Right cardiac atrium (tissue), 5 donors: ENCODE measurements around the gene RALGPS1. TPM values are rescaled to one million over a fixed set of nuclear protein-coding genes. Genes with fewer than 3 reads are reported as not detected.
A peak's percentile ranks its signal among the peaks of the same experiment; 100 is the strongest.

Source experiments
- ATAC-seq, 2 donors: fragments of 200-7000 bp; cut with Tn5 transposase; one replicate each; pipeline versions ENCODE4 v1.8.0 to v1.9.1; 2020; ENCODE audit warnings: moderate library complexity in 2 of 2, mild to moderate bottlenecking in 1 of 2
- DNase-seq, 3 donors: peaks; one replicate each; pipeline ENCODE4 v3.0.0-alpha.2; 2020
- H3K27ac ChIP-seq: one replicate; pipeline ENCODE4 v1.5.1; 2013; ENCODE audit warnings: mild to moderate bottlenecking, low read length, control low read depth, moderate library complexity
- H3K27me3 ChIP-seq: one replicate; pipeline ENCODE4 v1.6.1; 2013; ENCODE audit not compliant: control insufficient read depth, insufficient read depth
- H3K4me1 ChIP-seq: one replicate; pipeline ENCODE4 v1.6.1; 2013; ENCODE audit warnings: low read length; ENCODE audit not compliant: control insufficient read depth, insufficient read depth
- H3K4me3 ChIP-seq: one replicate; pipeline ENCODE4 v1.5.1; 2013; ENCODE audit warnings: low read length, control low read depth
- H3K9me3 ChIP-seq: one replicate; pipeline ENCODE4 v1.6.1; 2013; ENCODE audit warnings: low read length; ENCODE audit not compliant: control insufficient read depth
- WGBS: extraction: QIAGEN DNeasy Blood & Tissue Kit; methylation state at CpG from one replicate; pipeline ENCODE4 v1.1.7; 2013; 5-methylcytosine and 5-hydroxymethylcytosine counted together
- intact Hi-C, 4 donors: fragments of 100-400 bp; cut with DNase I; formaldehyde crosslinking; loops; one replicate each; pipeline versions ENCODE4 v1.11.0 to v1.14.0; 2022 to 2023
- polyA plus RNA-seq: library from polyadenylated mRNA; stranded (reverse); fragments of 200-250 nt; gene quantifications from one replicate; pipeline ENCODE4 v1.2.3, GENCODE V29; 2013
- total RNA-seq, 4 donors: library from RNA; stranded (reverse); fragmentation: NEBNext Ultra II Directional; extraction: Animal tissue kit (Norgen Biotek cat#: 25700); gene quantifications; one replicate each; pipeline ENCODE4 v1.2.1, GENCODE V29; 2021
- donor health status: healthy with polysubstance abuse.
- donor health status: DM: no; HTN: yes; CAD: no.
- donor health status: DM: no; HTN: no; CAD: no.
- donor health status: DM: no; HTN: yes; CAD: no; lungs with severe emphysema.
- donor health status: DM: yes; HTN: yes; CAD: no.

Gene RALGPS1
- total and polyA plus RNA-seq, 5 donors = 10.8 to 19.5 (median 16.3) TPM

DNA sequence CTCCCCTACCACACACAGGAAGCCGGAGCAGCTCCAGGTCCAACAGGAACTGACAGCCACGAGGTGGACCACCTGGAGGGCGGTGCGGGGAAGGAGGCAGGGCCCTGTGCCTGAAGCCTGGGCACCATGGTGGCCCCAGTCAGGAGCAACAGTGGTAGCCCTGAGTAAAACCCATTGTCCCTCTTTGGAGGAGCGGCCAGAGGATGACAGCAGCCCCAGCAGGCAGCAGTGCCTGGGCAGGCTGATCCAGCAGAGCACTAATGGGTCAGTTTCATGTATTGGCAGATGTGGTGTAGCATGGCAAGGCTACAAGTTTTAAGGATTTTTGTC, 302.3 kb downstream of the RALGPS1 start:
- Histone ChIP-seq H3K4me1 (no peaks in the 10 kb centered on the region), H3K9me3 (no peaks in the 10 kb centered on the region), H3K27ac (no peak overlapping the region), H3K27me3 (no peaks in the 10 kb centered on the region), H3K4me3 (no peak overlapping the region)
- no peak for DNase-seq
- intact Hi-C loops = loop anchor here in 2 of 4 donors (5.0 to 10.0 kb wide), 2 partner anchors 128 to 130 kb away; no protein-coding TSS in a partner anchor
- no peak for ATAC-seq
- 87% methylated on average over 5 of the region's 5 CpGs for WGBS

DNA sequence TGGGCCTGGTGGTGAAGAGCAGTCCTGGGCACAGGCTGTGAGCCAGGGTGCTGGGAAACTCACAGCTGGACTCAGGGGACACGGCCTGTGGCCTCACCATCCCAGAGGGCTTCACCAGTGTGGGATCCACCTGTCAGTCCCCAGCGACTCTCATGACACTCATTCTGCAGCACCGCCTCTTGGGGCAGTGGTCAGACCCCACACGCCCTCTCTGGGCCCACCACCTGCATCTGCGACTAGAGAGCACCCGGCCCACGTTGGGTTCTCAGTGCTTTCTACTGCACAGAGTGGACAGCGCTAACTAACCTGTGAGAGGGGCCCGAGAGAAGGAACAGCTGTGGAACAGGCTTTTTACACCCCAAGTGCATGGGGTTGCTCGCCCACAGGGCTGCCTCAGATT, 304.2 kb downstream of the RALGPS1 start:
- Histone ChIP-seq H3K4me3 (no peak overlapping the region), H3K27ac (no peak overlapping the region), H3K27me3 (no peaks in the 10 kb centered on the region), H3K4me1 (no peaks in the 10 kb centered on the region), H3K9me3 (no peaks in the 10 kb centered on the region)
- DNase-seq = no peak
- WGBS = 87% methylated on average over 10 of the region's 10 CpGs
- intact Hi-C loops = loop anchor here in 2 of 4 donors (5.0 to 10.0 kb wide), 2 partner anchors 126 to 128 kb away; no protein-coding TSS in a partner anchor
- ATAC-seq = no peak

DNA sequence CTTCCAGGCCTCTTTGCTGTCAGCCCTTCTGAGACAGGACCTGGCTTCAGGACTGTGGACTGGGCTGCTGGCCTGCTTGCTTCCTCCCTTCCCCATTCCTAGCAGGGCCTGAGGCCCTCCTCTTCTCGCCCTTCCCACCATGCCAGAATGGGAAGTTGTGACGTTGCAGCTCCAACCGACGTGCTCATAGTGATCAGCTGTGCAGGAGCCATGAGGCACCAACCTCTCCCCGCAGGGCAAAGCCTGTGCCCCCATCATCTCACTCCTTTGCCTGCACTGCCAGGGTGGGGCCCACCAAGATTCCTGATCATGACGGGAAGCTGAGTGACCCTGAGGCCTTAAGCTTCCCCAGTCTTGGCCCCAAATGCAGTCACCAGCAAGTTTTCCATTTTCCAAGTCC, 304.9 kb downstream of the RALGPS1 start:
- WGBS = 54% methylated on average over 6 of the region's 6 CpGs
- no peaks in the 10 kb centered on the region for H3K9me3 ChIP-seq
- no peak overlapping the region for H3K27ac ChIP-seq
- intact Hi-C loops = loop anchor here in 2 of 4 donors (5.0 to 10.0 kb wide), 2 partner anchors 125 to 128 kb away; no protein-coding TSS in a partner anchor
- no peaks in the 10 kb centered on the region for H3K4me1 ChIP-seq
- H3K27me3 ChIP-seq = no peaks in the 10 kb centered on the region
- no peak overlapping the region for H3K4me3 ChIP-seq
- peak; percentile 46 to 72 (median 71) for DNase-seq
- ATAC-seq = peak in 1 of 2 donors; percentile 3

DNA sequence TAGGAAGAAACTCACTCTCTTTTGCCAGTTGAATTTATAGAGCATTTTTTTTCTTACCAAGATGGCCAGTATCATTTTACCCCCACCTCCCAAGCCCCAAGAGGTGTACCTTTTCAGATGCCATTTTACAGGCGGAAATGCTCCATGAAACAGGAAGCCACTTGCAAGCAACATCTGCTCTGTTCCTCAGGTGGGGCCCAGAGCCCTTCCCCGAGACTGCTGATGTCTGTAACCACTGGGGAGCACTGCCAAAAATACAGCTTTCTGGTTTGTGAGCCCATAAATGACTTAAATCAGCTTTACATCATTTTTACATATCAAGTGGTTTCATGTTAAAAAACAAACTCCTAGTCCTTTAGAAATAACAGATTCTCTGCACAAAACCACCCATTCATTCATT, 307.1 kb downstream of the RALGPS1 start:
- 79% methylated on average over 2 of the region's 2 CpGs for WGBS
- H3K9me3 ChIP-seq = no peaks in the 10 kb centered on the region
- DNase-seq = no peak
- no peaks in the 10 kb centered on the region for H3K4me1 ChIP-seq
- no peak overlapping the region for H3K4me3 ChIP-seq
- intact Hi-C loops = loop anchor here in 2 of 4 donors (5.0 to 10.0 kb wide), 3 partner anchors 63 to 183 kb away; no protein-coding TSS in a partner anchor
- H3K27me3 ChIP-seq = no peaks in the 10 kb centered on the region
- ATAC-seq = no peak
- H3K27ac ChIP-seq = no peak overlapping the region

DNA sequence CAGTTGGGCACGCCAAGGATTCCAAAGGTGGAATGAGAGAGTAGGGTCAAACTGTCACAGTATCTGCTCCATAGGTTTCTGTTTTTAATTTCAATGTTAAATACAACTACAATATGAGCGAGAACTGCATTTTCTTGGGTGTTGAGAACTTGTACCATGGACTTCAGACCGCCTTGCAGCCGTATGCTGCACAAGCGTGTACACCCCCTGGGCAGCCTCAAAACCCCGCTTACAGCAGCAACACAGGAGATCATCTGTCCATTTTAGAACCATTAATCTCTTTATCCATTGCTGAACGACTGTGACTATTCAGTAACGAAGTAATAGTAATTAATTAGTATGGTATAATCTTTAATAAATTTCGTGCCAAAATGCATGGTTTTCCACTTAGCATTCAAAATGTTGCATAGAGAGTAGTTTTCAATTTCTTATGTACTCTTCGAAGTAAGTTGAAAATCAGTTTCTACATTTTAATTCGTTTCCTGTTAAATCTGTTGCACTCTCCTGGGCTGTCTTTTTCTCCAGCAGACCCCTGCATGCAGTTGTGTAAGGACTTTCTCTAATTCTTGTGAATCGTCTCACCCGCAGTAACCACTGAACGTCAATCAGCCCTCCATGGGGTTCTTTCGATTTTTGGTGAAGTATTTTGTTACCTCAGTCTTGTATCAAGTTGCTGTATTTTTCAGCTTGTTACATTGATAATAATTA, 308.0 kb downstream of the RALGPS1 start:
- Histone ChIP-seq H3K27ac (no peak overlapping the region), H3K4me3 (no peak overlapping the region), H3K27me3 (no peaks in the 10 kb centered on the region), H3K4me1 (no peaks in the 10 kb centered on the region), H3K9me3 (no peaks in the 10 kb centered on the region)
- ATAC-seq (no peak), DNase-seq (no peak)
- intact Hi-C loops = loop anchor here in 2 of 4 donors (5.0 to 10.0 kb wide), 3 partner anchors 62 to 182 kb away; no protein-coding TSS in a partner anchor
- 87% methylated on average over 15 of the region's 15 CpGs for WGBS

DNA sequence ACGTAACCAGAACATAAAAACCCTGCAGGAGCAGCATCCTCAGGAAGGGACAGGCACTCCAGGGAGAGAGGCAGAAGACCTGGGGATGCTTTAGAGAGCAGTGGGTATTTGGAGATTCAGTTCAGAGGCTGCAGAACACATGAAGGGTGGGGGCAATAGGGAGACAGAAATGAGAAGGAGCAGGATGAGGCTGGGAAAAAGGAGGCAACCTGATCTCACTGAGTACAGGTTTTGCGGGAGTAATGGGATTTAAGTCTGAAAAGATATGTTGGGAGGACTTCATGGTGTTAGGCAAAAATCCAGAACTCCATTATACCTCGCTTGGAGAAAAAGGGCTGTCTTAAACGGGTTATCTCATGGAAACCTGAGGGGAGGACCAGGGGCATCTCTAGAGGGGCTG, 308.7 kb downstream of the RALGPS1 start:
- Histone ChIP-seq H3K27ac (no peak overlapping the region), H3K27me3 (no peaks in the 10 kb centered on the region), H3K4me3 (no peak overlapping the region), H3K4me1 (no peaks in the 10 kb centered on the region), H3K9me3 (no peaks in the 10 kb centered on the region)
- 45% methylated on average over 4 of the region's 4 CpGs for WGBS
- no peak for ATAC-seq
- no peak for DNase-seq
- intact Hi-C loops = loop anchor here in 2 of 4 donors (5.0 to 10.0 kb wide), 3 partner anchors 62 to 182 kb away; no protein-coding TSS in a partner anchor

DNA sequence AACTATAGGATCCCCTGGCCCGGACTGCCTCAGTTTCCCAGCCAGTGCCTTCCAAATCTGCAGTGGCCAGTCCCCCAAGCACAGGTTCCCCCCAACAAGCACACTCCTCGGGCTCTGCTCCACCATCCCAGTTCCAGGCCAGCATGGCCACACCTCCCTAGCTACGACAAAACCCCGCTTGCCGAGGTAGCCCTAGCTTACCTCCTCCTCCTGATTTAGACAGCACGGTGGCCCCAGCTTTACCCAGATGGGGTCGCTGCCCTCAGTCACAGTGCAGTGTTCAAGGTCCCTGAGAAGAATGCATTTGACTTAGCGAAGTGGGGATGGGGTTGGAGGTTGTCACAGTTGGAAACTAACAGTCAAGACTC, 309.2 kb downstream of the RALGPS1 start:
- no peaks in the 10 kb centered on the region for H3K4me1 ChIP-seq
- H3K27me3 ChIP-seq = no peaks in the 10 kb centered on the region
- H3K9me3 ChIP-seq = no peaks in the 10 kb centered on the region
- peak overlapping the region; percentile 86 for H3K4me3 ChIP-seq
- intact Hi-C loops = loop anchor here in 2 of 4 donors (5.0 to 10.0 kb wide), 3 partner anchors 61 to 181 kb away; no protein-coding TSS in a partner anchor
- ATAC-seq (peak in 1 of 2 donors; percentile 0), DNase-seq (peak in 2 of 3 donors; percentile 28 to 62)
- WGBS = 29% methylated on average over 8 of the region's 8 CpGs
- H3K27ac ChIP-seq = no peak overlapping the region

DNA sequence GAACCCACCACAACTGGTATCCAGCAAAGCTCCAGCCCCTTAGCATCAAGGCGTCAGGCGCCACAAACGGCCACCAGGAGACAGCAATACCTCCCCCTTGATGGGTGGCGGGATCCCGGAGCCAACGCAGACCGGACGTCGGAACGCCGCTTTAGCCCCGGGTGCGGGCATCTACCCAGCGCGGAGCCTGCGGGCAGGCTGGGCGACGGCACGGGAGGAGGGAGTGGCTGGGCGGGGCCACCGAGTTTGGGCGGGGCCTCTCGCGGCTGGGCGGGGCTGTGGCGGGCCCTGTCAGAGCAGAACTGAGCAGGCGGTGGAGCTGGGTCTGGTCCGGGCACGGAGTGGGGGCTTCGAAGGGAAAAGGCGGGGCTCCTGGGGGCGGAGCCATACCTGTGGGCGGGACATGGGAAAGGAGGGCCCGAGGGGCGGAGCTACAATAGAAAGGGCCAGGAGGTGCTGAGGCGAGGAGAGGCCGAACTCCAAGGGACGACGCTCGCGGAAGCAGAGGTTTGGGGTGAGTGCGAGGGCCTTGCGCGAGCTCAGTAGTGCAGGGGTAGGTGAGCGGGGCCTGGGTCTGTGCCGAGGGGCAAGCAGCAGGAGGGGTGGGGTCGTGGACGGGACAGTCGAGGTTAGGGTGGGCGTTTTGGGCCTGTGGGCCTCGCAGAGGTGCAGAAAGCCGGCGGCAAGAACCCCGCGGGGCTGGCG, 309.7 kb downstream of the RALGPS1 start:
- H3K4me3 ChIP-seq = peak overlapping the region; percentile 86
- DNase-seq (peak; percentile 93 to 98 (median 96)), ATAC-seq (peak; percentile 92)
- intact Hi-C loops = loop anchor here in 2 of 4 donors (5.0 to 10.0 kb wide), 3 partner anchors 60 to 180 kb away; no protein-coding TSS in a partner anchor
- peak overlapping the region; percentile 89 for H3K27ac ChIP-seq
- 2% methylated on average over 56 of the region's 56 CpGs for WGBS
- no peaks in the 10 kb centered on the region for H3K4me1 ChIP-seq
- H3K27me3 ChIP-seq = no peaks in the 10 kb centered on the region
- no peaks in the 10 kb centered on the region for H3K9me3 ChIP-seq

DNA sequence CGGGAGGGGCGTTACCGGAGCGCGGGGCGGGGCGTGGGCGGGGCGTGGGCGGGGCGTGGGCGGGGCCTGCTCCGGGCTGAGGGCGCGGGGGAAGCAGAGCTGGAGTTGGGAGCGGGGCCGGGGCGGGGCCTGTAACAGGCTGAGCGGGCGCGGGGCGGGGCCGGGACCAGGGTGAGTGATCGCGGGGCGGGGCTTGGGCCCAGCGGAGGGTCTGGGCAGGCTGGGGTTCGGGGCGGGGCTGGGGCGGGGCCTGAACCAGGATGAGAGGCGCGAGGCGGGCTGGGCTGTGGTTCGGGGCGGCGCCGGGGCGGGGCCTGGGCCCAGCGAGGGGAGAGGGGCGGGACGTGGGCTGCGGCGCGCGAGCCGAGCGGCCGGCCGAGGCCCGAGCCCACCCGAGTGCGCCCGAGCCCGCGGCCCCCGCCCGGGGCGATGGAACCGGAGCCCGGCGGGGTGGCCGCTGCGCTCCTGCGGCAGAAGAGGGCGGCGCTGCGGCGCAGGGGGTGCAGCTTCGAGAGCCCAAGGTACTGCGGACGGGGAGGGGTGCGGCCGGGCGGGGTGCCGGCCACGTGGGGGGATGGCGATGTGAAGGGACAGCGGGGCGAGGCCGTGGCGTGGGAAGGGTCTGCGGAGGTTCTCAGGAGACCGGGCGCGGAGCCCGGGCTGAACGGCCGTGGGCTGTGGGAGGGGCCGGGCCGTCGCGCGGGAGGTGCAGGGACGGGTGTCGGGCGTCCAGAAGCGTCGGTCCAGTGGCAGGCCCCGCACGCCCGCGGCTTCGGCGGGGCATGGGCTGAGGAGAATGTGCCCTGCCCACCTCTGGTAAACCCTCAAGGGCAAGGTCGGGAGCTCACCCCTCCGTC, 310.5 kb downstream of the RALGPS1 start:
- WGBS = 1% methylated on average over 105 of the region's 106 CpGs
- Histone ChIP-seq H3K9me3 (no peaks in the 10 kb centered on the region), H3K27ac (no peak overlapping the region), H3K27me3 (no peaks in the 10 kb centered on the region), H3K4me3 (peak overlapping the region; percentile 86), H3K4me1 (no peaks in the 10 kb centered on the region)
- intact Hi-C loops = loop anchor here in 2 of 4 donors (5.0 to 10.0 kb wide), 3 partner anchors 60 to 180 kb away; no protein-coding TSS in a partner anchor
- DNase-seq (peak; percentile 98 to 99 (median 99)), ATAC-seq (peak; percentile 94 to 95)

DNA sequence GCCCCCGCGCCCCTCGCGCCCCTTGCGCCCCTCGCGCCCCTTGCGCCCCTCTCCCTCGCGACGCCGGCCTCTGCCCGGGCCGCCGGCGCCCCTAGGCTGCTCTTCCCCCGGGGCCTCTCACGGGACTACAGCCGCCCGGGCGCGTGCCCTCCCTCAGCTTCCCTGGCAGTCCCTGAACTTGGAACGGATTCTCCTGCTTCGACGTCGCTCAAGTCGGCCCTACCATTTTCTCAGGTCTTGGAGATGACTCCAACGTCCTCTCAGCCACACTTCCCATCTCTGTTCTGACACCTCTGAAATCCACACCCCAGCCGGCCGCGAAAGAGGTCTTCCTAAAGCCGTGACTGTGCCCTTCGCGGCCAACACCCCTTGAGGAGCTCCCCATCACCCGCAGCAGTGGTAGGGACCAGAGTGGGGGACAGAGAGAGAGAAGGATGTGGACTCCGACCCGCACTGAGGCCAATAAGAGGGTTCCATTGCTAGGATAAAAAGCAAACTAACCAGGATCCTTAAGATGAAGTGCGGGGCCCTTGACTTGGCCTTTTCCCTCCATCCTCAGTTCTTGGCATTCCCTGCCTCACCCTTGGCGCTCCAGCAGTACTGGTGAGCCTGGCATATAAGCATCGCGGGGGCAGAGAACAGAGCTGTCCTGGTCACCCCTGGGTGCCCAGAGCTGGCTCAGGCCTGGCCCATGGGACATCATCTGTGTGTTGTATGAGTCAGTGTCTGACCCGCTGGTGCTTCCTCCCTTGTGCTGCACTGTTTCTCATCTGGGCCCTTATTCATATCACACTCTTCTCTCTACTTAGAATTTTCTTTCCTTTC, 311.4 kb downstream of the RALGPS1 start:
- intact Hi-C loops = loop anchor here in 1 of 4 donors (10.0 kb wide), 2 partner anchors 59 to 179 kb away; no protein-coding TSS in a partner anchor
- Histone ChIP-seq H3K4me3 (peak overlapping the region; percentile 86), H3K27ac (no peak overlapping the region), H3K27me3 (no peaks in the 10 kb centered on the region), H3K4me1 (no peaks in the 10 kb centered on the region), H3K9me3 (no peaks in the 10 kb centered on the region)
- ATAC-seq = no peak
- WGBS = 25% methylated on average over 37 of the region's 42 CpGs
- peak in 1 of 3 donors; percentile 64 for DNase-seq
